Ishikawa (cell line): ENCODE measurements around the gene GRID1.

Source experiments
- EP300 ChIP-seq: IDR thresholded peaks from 2 replicates; pipeline ENCODE4 v1.6.1; 2012; ENCODE audit warnings: borderline replicate concordance
- FOXM1 ChIP-seq: IDR thresholded peaks from 2 replicates; pipeline ENCODE4 v1.6.1; 2012; ENCODE audit warnings: low read depth, borderline replicate concordance
- MAX ChIP-seq: IDR thresholded peaks from 2 replicates; pipeline ENCODE4 v1.6.1; 2012
- RAD21 ChIP-seq: IDR thresholded peaks from 2 replicates; pipeline ENCODE4 v1.6.1; 2012; ENCODE audit warnings: low read depth
- REST ChIP-seq: IDR thresholded peaks from 2 replicates; pipeline ENCODE4 v1.6.1; 2012; ENCODE audit warnings: low read depth, mild to moderate bottlenecking
- TAF1 ChIP-seq: IDR thresholded peaks from 2 replicates; pipeline ENCODE4 v1.6.1; 2012; ENCODE audit warnings: low read depth, mild to moderate bottlenecking
- TEAD4 ChIP-seq: IDR thresholded peaks from 2 replicates; pipeline ENCODE4 v1.6.1; 2012
- ZBTB7A ChIP-seq: IDR thresholded peaks from 2 replicates; pipeline ENCODE4 v1.6.1; 2012; ENCODE audit warnings: low read depth

DNA sequence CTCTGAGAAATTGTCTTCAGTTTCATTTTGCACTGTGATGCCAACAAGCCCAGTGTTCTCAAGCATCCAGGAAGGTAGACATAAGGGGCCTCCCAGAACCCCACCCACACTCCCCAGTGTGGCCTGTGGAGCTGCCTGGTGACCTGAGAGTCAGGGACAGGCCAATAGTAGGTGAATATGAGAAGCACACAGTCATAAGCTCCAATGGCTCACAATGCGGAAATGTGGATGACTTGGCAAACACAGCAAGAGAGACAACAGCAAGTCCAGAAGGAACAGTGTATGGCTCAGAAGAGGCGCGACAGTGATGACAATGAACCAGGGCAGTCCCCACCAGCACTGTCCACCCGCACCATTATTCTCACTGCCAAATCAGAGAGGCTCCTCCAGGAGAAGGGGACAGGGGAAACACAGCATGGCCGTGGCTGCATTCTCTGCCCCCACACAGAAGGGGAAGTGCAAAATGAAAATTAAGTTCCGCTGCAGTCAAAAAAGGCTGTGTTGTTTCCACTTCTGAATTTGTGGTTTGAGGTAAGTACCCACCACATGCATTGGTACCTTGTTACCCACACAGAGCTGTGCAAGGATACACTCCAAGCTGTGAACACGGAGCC lies 419.8 kb downstream of the GRID1 start:
- TF ChIP-seq ZBTB7A, result no peak
- TF ChIP-seq MAX, result no peak
- no peak for TF ChIP-seq RAD21
- TF ChIP-seq FOXM1, result no peak
- TF ChIP-seq TAF1, result no peak
- TF ChIP-seq TEAD4, result no peak
- no peak for TF ChIP-seq REST
- no peak for TF ChIP-seq EP300
